Natural killer cell (primary cell): ENCODE measurements around the gene JARID2. TPM values are rescaled to one million over a fixed set of nuclear protein-coding genes. Genes with fewer than 3 reads are reported as not detected.

ENCODE experiments used
- ATAC-seq, 3 donors: fragments of 150-1000 bp in 2 of 3; fragments of 200-7000 bp in 1 of 3; cut with Tn5 transposase; 1 replicate in 1 of 3; 2 replicates in 2 of 3; pipeline ENCODE4 v1.10.0; 2021; ENCODE audit warnings: mild to moderate bottlenecking in 2 of 3, moderate library complexity in 2 of 3
- DNase-seq, 2 donors: peaks; one replicate each; pipeline versions ENCODE4 v3.0.0 to v3.0.0-alpha.2; 2013 to 2021; ENCODE audit warnings: mixed read lengths in 1 of 2
- H3K27ac ChIP-seq: one replicate; pipeline ENCODE4 v1.5.1; 2013; ENCODE audit warnings: mild to moderate bottlenecking, low read length
- H3K27me3 ChIP-seq: one replicate; pipeline ENCODE4 v1.6.1; 2013; ENCODE audit warnings: low read length; ENCODE audit not compliant: control insufficient read depth, insufficient read depth
- H3K36me3 ChIP-seq: one replicate; pipeline ENCODE4 v1.6.1; 2013; ENCODE audit warnings: low read length; ENCODE audit not compliant: control insufficient read depth, insufficient read depth
- H3K4me1 ChIP-seq: one replicate; pipeline ENCODE4 v1.6.1; 2013; ENCODE audit warnings: low read length; ENCODE audit not compliant: control insufficient read depth, insufficient read depth
- H3K4me3 ChIP-seq: one replicate; pipeline ENCODE4 v1.5.1; 2013; ENCODE audit warnings: low read length
- H3K9me3 ChIP-seq: one replicate; pipeline ENCODE4 v1.6.1; 2013; ENCODE audit warnings: low read length; ENCODE audit not compliant: control insufficient read depth, insufficient read depth
- H3K27ac Mint-ChIP-seq, 2 donors: one replicate each; pipeline ENCODE4 v1.8.0; 2022; ENCODE audit warnings: mild to moderate bottlenecking in 2 of 2, mixed read lengths in 2 of 2, moderate library complexity in 1 of 2
- H3K27me3 Mint-ChIP-seq, 2 donors: one replicate each; pipeline ENCODE4 v1.8.0; 2022; ENCODE audit warnings: low read depth in 2 of 2, mixed read lengths in 2 of 2
- H3K36me3 Mint-ChIP-seq: one replicate; pipeline ENCODE4 v1.8.0; 2022; ENCODE audit warnings: mixed read lengths
- H3K4me1 Mint-ChIP-seq, 2 donors: one replicate each; pipeline ENCODE4 v1.8.0; 2022; ENCODE audit warnings: mixed read lengths in 2 of 2
- H3K4me3 Mint-ChIP-seq: one replicate; pipeline ENCODE4 v1.8.0; 2022; ENCODE audit warnings: mild to moderate bottlenecking, moderate library complexity, mixed read lengths
- H3K9me3 Mint-ChIP-seq, 2 donors: one replicate each; pipeline ENCODE4 v1.8.0; 2022; ENCODE audit warnings: mixed read lengths in 2 of 2
- CTCF ChIP-seq: fragments of 200-600 bp; IDR thresholded peaks from one replicate; pipeline ENCODE4 v1.8.0; 2022; ENCODE audit warnings: antibody characterized with exemption
- WGBS: methylation state at CpG from one replicate; pipeline ENCODE4 v1.1.7; 2013; ENCODE audit warnings: missing lambda C conversion rate; ENCODE audit not compliant: insufficient coverage; 5-methylcytosine and 5-hydroxymethylcytosine counted together
- intact Hi-C: fragments of 100-400 bp; cut with micrococcal nuclease; formaldehyde crosslinking; loops from one replicate; pipeline ENCODE4 v1.14.2; 2022
- total RNA-seq, 4 donors: library from RNA; stranded (reverse); fragments of 120-200 nt in 1 of 4; gene quantifications; one replicate each; pipeline versions ENCODE4 v1.2.3 to v1.2.4, GENCODE V29; 2013 to 2022

The JARID2 gene
- total RNA-seq, 3 donors from 2014 or later (not counting 1 experiment from before 2014, with no cell fraction given): 49.9 to 60.9 (median 60.5) TPM

- H3K4me1 Mint-ChIP-seq: peaks cover 83 to 94% of the 10 kb centered on the region in 2 donors
- Histone ChIP-seq H3K4me1 (peaks cover 54% of the 10 kb centered on the region), H3K4me3 (no peak overlapping the region), H3K27ac (no peak overlapping the region), H3K27me3 (no peaks in the 10 kb centered on the region), H3K9me3 (no peaks in the 10 kb centered on the region), H3K36me3 (no peaks in the 10 kb centered on the region)
- DNase-seq (no peak), ATAC-seq (no peak)
- H3K27me3 Mint-ChIP-seq: no peaks in the 10 kb centered on the region
- TF ChIP-seq CTCF: no peak
- WGBS: 61% methylated on average over 10 of the region's 10 CpGs
- H3K27ac Mint-ChIP-seq: peak overlapping the region; percentile 73 to 79
- no peaks in the 10 kb centered on the region for H3K9me3 Mint-ChIP-seq
- peak overlapping the region; percentile 13 for H3K4me3 Mint-ChIP-seq
- no peaks in the 10 kb centered on the region for H3K36me3 Mint-ChIP-seq
- intact Hi-C loops: no loop called here
These were observed 22.5 kb downstream of the JARID2 start for GRCh38 chr6:15268137-15268908.

GRCh38 chr6:15269011-15269410, 23.1 kb downstream of the JARID2 start:
- ATAC-seq (no peak), DNase-seq (no peak)
- Mint-ChIP-seq H3K9me3 (no peaks in the 10 kb centered on the region), H3K4me1 (peaks cover 81 to 92% of the 10 kb centered on the region in 2 donors), H3K27me3 (no peaks in the 10 kb centered on the region), H3K36me3 (no peaks in the 10 kb centered on the region), H3K27ac (peak overlapping the region; percentile 73 to 79), H3K4me3 (no peak overlapping the region)
- Histone ChIP-seq H3K36me3 (no peaks in the 10 kb centered on the region), H3K4me3 (no peak overlapping the region), H3K27ac (no peak overlapping the region), H3K27me3 (no peaks in the 10 kb centered on the region), H3K9me3 (no peaks in the 10 kb centered on the region), H3K4me1 (peaks cover 51% of the 10 kb centered on the region)
- 73% methylated on average over 3 of the region's 4 CpGs for WGBS
- no peak for TF ChIP-seq CTCF
- intact Hi-C loops: no loop called here

- Histone ChIP-seq H3K4me1 (peaks cover 51% of the 10 kb centered on the region), H3K36me3 (no peaks in the 10 kb centered on the region), H3K27ac (no peak overlapping the region), H3K27me3 (no peaks in the 10 kb centered on the region), H3K9me3 (no peaks in the 10 kb centered on the region), H3K4me3 (no peak overlapping the region)
- no CpG with 5 or more reads among the region's 1 CpG for whole genome bisulfite sequencing
- no peak for DNase-seq
- H3K4me1 Mint-ChIP-seq: peaks cover 80 to 92% of the 10 kb centered on the region in 2 donors
- intact Hi-C loops: no loop called here
- no peaks in the 10 kb centered on the region for H3K27me3 Mint-ChIP-seq
- TF ChIP-seq CTCF: no peak
- H3K9me3 Mint-ChIP-seq: no peaks in the 10 kb centered on the region
- no peak for ATAC-seq
- no peak overlapping the region for H3K4me3 Mint-ChIP-seq
- no peaks in the 10 kb centered on the region for H3K36me3 Mint-ChIP-seq
- H3K27ac Mint-ChIP-seq: peak overlapping the region in 1 of 2 donors; percentile 51
These were observed 23.8 kb downstream of the JARID2 start for GRCh38 chr6:15269619-15270018.
